HepG2 (cell line): ENCODE measurements around the gene ARHGEF4. TPM values are rescaled to one million over a fixed set of nuclear protein-coding genes. Genes with fewer than 3 reads are reported as not detected.
A peak's percentile ranks its signal among the peaks of the same experiment; 100 is the strongest.

Experiments
- ATAC-seq: fragments of 200-7000 bp; cut with Tn5 transposase; 3 replicates; pipeline ENCODE4 v1.9.1; 2020; ENCODE audit warnings: mild to moderate bottlenecking, moderate library complexity
- BruUV-seq: library from RNA; stranded (reverse); fragments of 400-500 nt; replicated peaks from 2 replicates; lab custom pipeline; 2021; lab: Mats Ljungman, UMichigan
- CTCF ChIA-PET: fragments of 300-600 bp; formaldehyde crosslinking; extraction: SDS; loops from one replicate; lab custom pipeline; 2021; ENCODE audit warnings: low total read pairs, inconsistent platforms, low intra/inter-chr PET ratio; lab: Yijun Ruan, JAX
- POLR2A ChIA-PET: fragments of 350-600 bp; sonication (Branson Sonifier 250); formaldehyde crosslinking; loops from one replicate; lab custom pipeline; 2020; ENCODE audit warnings: antibody characterized with exemption, inconsistent platforms; lab: Yijun Ruan, JAX
- DNase-seq: peaks from one replicate; pipeline ENCODE4 v3.0.0-alpha.2; 2015; ENCODE audit warnings: low spot score
- FAIRE-seq: peaks from 3 replicates; lab custom pipeline; 2011; peaks lifted over from hg19 to GRCh38; lab: Jason Lieb, UNC
- H2AFZ ChIP-seq: one replicate; pipeline ENCODE4 v1.6.1; 2011; ENCODE audit warnings: low read length, inconsistent platforms
- H3K27ac ChIP-seq: fragments of 300-600 bp; 3 replicates; pipeline ENCODE4 v1.8.0; 2011; ENCODE audit warnings: mixed run types, mild to moderate bottlenecking, mixed read lengths, low read length, inconsistent platforms; ENCODE audit not compliant: insufficient read depth; ENCODE audit errors: extremely low read length
- H3K27me3 ChIP-seq, 2 experiments: fragments of 200-600 bp in 1 of 2; 2 replicates in 1 of 2; 3 replicates in 1 of 2; pipeline versions ENCODE4 v1.6.0 to v1.8.0; 2011; ENCODE audit warnings: low read length in 2 of 2, mild to moderate bottlenecking in 2 of 2, moderate library complexity in 2 of 2, inconsistent platforms in 1 of 2; ENCODE audit not compliant: insufficient read depth in 2 of 2, control insufficient read depth in 1 of 2
- H3K36me3 ChIP-seq, 2 experiments: fragments of 200-600 bp in 1 of 2; replicated peaks in 1 of 2; 2 replicates in 1 of 2; 3 replicates in 1 of 2; pipeline versions ENCODE4 v1.5.1 to v1.8.0; 2011; ENCODE audit warnings: low read length in 2 of 2, inconsistent platforms in 1 of 2; ENCODE audit not compliant: insufficient read depth in 2 of 2, control insufficient read depth in 1 of 2
- H3K4me1 ChIP-seq: 2 replicates; pipeline ENCODE4 v1.5.1; 2012; ENCODE audit warnings: low read length, inconsistent platforms; ENCODE audit not compliant: insufficient read depth
- H3K4me2 ChIP-seq: 2 replicates; pipeline ENCODE4 v1.6.0; 2011; ENCODE audit warnings: low read depth, low read length, inconsistent platforms
- H3K4me3 ChIP-seq, 3 experiments: fragments of 200-600 bp in 1 of 3; sonication (generic), shearing (Covaris generic) in 1 of 3; replicated peaks in 1 of 3; 2 replicates each; pipeline ENCODE4 v1.5.1; 2011 to 2016; ENCODE audit warnings: low read length in 3 of 3, inconsistent platforms in 2 of 3, low read depth in 2 of 3, mild to moderate bottlenecking in 2 of 3, control low read depth in 1 of 3, mixed read lengths in 1 of 3; ENCODE audit not compliant: insufficient read depth in 1 of 3
- H3K79me2 ChIP-seq: one replicate; pipeline ENCODE4 v1.6.1; 2011; ENCODE audit warnings: low read length, inconsistent platforms; ENCODE audit not compliant: insufficient read depth
- H3K9ac ChIP-seq: 2 replicates; pipeline ENCODE4 v1.6.0; 2011; ENCODE audit warnings: mild to moderate bottlenecking, low read depth, low read length, inconsistent platforms; ENCODE audit not compliant: insufficient read depth
- H3K9me3 ChIP-seq: 2 replicates; pipeline ENCODE4 v1.5.1; 2012; ENCODE audit warnings: mild to moderate bottlenecking, low read length
- H4K20me1 ChIP-seq: 2 replicates; pipeline ENCODE4 v1.6.0; 2011; ENCODE audit warnings: inconsistent platforms, mild to moderate bottlenecking, low read length, moderate library complexity; ENCODE audit not compliant: insufficient read depth
- AGO2 ChIP-seq: fragments of 200-400 bp; formaldehyde crosslinking; optimal IDR thresholded peaks from 2 replicates; pipeline ENCODE3; 2017; ENCODE audit warnings: mild to moderate bottlenecking, low read depth, low read length, moderate library complexity
- IRX3 ChIP-seq: sonication (generic); formaldehyde crosslinking; IDR thresholded peaks from 2 replicates; pipeline ENCODE4 v1.8.1; 2023; ENCODE audit warnings: mild to moderate bottlenecking, low read depth, missing genetic modification reagents, borderline replicate concordance
- MTF2 ChIP-seq: sonication (generic); formaldehyde crosslinking; IDR thresholded peaks from 2 replicates; pipeline ENCODE4 v1.5.0; 2020; ENCODE audit warnings: missing genetic modification reagents, borderline replicate concordance
- RBM22 ChIP-seq: fragments of 200-400 bp; formaldehyde crosslinking; optimal IDR thresholded peaks from 2 replicates; pipeline ENCODE3; 2017; ENCODE audit warnings: mild to moderate bottlenecking, low read length, moderate library complexity
- TOE1 ChIP-seq: sonication (generic); formaldehyde crosslinking; IDR thresholded peaks from 2 replicates; pipeline ENCODE4 v1.4.0; 2020; ENCODE audit warnings: mild to moderate bottlenecking, missing genetic modification reagents
- WGBS: methylation state at CpG from one replicate; pipeline ENCODE4 v1.1.6; 2017; ENCODE audit warnings: low lambda C conversion rate; 5-methylcytosine and 5-hydroxymethylcytosine counted together
- in situ Hi-C: cut with HindIII; loops from 2 replicates; pipeline ENCODE4 v1.10.0; 2017; ENCODE audit warnings: low pct_unique_long_range_greater_than_20kb; ENCODE audit not compliant: extremely low pct_ligation_motif_present
- intact Hi-C: fragments of 100-400 bp; cut with micrococcal nuclease; formaldehyde crosslinking; loops from one replicate; pipeline ENCODE4 v1.10.0; 2022; ENCODE audit not compliant: unreplicated experiment
- polyA plus RNA-seq, 8 experiments: library from polyadenylated mRNA; depleted of rRNA in 3 of 8; stranded (reverse) in 7 of 8; unstranded in 1 of 8; fragments of >200 nt; fragmentation: Illumina TruSeq in 4 of 8; extraction: Trizol in 4 of 8; gene quantifications; 2 replicates each; pipeline versions ENCODE4 v1.2.1 to v1.2.3, GENCODE V29; 2011 to 2016; ENCODE audit warnings: low read depth in 4 of 8, missing spikeins in 1 of 8, mixed read lengths in 1 of 8; ENCODE audit not compliant: insufficient read depth in 1 of 8
- total RNA-seq, 5 experiments: library from RNA; depleted of rRNA; stranded (reverse); fragments of >200 nt; fragmentation: Illumina TruSeq; extraction: Trizol; gene quantifications; 2 replicates each; pipeline ENCODE4 v1.2.3, GENCODE V29; 2016; ENCODE audit warnings: low read depth in 1 of 5
- TF ChIP-seq, protein P1 (sequence below): sonication (generic); formaldehyde crosslinking; IDR thresholded peaks from 2 replicates; pipeline ENCODE4 v1.5.1; 2020; ENCODE audit warnings: mild to moderate bottlenecking, missing genetic modification reagents, borderline replicate concordance

The ARHGEF4 gene
- total and polyA plus RNA-seq, 2 of the 13 experiments (the other 11 are each of a cell fraction or from before 2014, with no cell fraction given): 0.11 to 0.13 TPM

DNA sequence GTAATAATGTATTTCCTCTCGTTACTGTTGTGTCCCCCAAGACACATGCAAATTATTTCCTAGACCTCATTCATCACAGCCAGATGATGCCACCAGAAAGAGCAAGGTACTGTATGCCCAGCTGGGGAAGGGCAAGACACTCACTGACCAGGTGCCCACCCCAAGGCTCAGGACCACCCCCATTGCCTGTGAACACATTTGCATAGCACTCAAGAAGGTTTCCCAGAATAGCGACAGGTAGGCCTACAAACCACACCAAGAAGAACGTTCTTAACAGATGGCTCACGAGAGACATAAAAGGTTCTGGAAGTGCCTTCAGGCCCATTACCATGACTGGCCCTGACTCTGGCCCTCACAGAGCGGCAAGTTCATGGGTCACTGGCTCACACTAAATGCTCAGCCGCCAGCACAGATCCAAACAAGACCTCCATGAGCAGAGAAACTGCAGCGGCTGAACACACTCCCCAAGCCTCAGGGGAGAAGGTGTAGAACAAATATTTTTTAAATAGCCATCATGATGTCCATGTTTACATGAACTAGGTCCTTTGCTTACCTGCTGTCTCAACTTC is 212.5 kb downstream of the ARHGEF4 start:
- Histone ChIP-seq H3K4me1 (no peaks in the 10 kb centered on the region), H2AFZ (no peak overlapping the region), H3K9ac (no peak overlapping the region), H4K20me1 (peaks cover 2% of the 10 kb centered on the region), H3K27me3 (no peaks in the 10 kb centered on the region), H3K4me2 (no peak overlapping the region), H3K79me2 (peaks cover under 1% of the 10 kb centered on the region), H3K9me3 (no peaks in the 10 kb centered on the region), H3K4me3 (no peak overlapping the region), H3K36me3 (peaks cover 48 to 72% of the 10 kb centered on the region in 2 experiments), H3K27ac (no peak overlapping the region)
- ATAC-seq (no peak), DNase-seq (no peak), FAIRE-seq (no peak)
- WGBS: 93% methylated on average over 7 of the region's 7 CpGs
- TF ChIP-seq RBM22: peak; percentile 83
- TF ChIP-seq IRX3: no peak
- in situ Hi-C loops (no loop called here), intact Hi-C loops (no loop called here)
- ChIA-PET CTCF (no interaction called here), POLR2A (no interaction called here)
- BruUV-seq: no TSS peak

DNA sequence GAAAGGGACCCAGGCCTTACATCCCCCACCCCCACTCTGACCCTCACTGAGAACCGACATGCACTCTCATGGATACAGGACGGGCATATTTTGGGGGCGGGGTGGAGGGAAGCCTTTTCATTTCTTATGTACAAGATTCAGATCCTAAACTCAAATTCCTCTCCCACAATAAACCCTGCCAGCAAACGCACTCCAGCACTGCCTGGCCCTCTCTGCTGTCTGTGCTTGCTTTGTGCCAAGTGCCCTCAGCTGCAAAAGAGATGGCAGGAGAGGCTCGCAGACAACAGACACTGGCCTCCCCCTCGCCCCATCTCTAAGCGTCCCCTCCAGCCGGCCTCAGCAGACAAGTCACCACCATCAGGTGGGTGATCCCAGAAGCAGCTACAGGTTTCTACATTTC is 214.2 kb downstream of the ARHGEF4 start:
- Histone ChIP-seq H3K9me3 (no peaks in the 10 kb centered on the region), H3K9ac (no peak overlapping the region), H3K4me1 (no peaks in the 10 kb centered on the region), H3K4me3 (no peak overlapping the region), H3K27ac (no peak overlapping the region), H3K27me3 (no peaks in the 10 kb centered on the region), H3K79me2 (peaks cover 12% of the 10 kb centered on the region), H3K36me3 (peaks cover 60 to 89% of the 10 kb centered on the region in 2 experiments), H4K20me1 (peaks cover 17% of the 10 kb centered on the region), H2AFZ (no peak overlapping the region), H3K4me2 (no peak overlapping the region)
- ATAC-seq (no peak), FAIRE-seq (no peak), DNase-seq (no peak)
- ChIA-PET POLR2A (no interaction called here), CTCF (no interaction called here)
- no peak for TF ChIP-seq MTF2 (CRISPR knock-in tag)
- TF ChIP-seq AGO2: peak; percentile 47
- no peak for TF ChIP-seq TOE1 (CRISPR knock-in tag)
- TF ChIP-seq, protein P1, sequence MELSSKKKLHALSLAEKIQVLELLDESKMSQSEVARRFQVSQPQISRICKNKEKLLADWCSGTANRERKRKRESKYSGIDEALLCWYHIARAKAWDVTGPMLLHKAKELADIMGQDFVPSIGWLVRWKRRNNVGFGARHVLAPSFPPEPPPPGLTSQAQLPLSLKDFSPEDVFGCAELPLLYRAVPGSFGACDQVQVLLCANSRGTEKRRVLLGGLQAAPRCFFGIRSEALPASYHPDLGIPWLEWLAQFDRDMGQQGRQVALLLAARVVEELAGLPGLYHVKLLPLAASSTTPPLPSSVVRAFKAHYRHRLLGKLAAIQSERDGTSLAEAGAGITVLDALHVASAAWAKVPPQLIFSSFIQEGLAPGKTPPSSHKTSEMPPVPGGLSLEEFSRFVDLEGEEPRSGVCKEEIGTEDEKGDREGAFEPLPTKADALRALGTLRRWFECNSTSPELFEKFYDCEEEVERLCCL (CRISPR knock-in tag): no peak
- in situ Hi-C loops (no loop called here), intact Hi-C loops (no loop called here)
- no TSS peak for BruUV-seq
- WGBS: 98% methylated on average over 8 of the region's 8 CpGs
